ENCODE results near the gene LRRIQ3. TPM values are rescaled to one million over a fixed set of nuclear protein-coding genes. Genes with fewer than 3 reads are reported as not detected.

Gene LRRIQ3
- total and polyA plus RNA-seq, 2 of the 13 experiments (the other 11 are each of a cell fraction or from before 2014, with no cell fraction given): 1.1 to 1.3 TPM

DNA sequence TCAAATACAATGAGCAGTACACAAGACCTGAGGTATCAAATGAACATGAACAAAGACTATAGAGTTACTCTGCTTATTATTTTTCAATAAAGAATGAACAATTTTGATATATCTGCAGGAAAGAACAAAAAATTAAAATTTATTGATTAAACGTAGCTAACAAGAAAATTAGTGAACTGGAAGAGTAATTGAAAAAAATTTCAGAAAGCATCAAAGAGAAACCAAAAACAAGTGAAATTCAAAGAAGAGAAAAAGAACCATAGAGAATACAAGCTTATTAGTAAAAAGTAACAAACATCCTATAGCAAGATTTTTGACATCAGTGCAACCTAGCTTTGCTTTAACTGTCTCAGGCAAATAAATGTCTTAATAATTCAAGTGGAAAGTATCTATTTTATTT is 106.6 kb downstream of the LRRIQ3 start:
- Histone ChIP-seq H3K4me3 (replicated peaks in 1 of 3; ENCODE audit: insufficient read depth in 1 of 3, low read depth in 2 of 3, low read length in 3 of 3) (no peak overlapping the region), H3K79me2 (ENCODE audit: insufficient read depth, low read length) (no peaks in the 10 kb centered on the region), H3K4me1 (ENCODE audit: insufficient read depth, low read length) (no peaks in the 10 kb centered on the region), H3K27me3 (ENCODE audit: control insufficient read depth in 1 of 2, insufficient read depth in 2 of 2, low read length in 2 of 2) (no peaks in the 10 kb centered on the region), H2AFZ (ENCODE audit: low read length) (no peak overlapping the region), H3K27ac (ENCODE audit: extremely low read length, insufficient read depth, low read length) (no peak overlapping the region), H4K20me1 (ENCODE audit: insufficient read depth, low read length) (no peaks in the 10 kb centered on the region), H3K9ac (ENCODE audit: insufficient read depth, low read depth, low read length) (no peak overlapping the region), H3K36me3 (replicated peaks in 1 of 2; ENCODE audit: control insufficient read depth in 1 of 2, insufficient read depth in 2 of 2, low read length in 2 of 2) (no peaks in the 10 kb centered on the region), H3K9me3 (ENCODE audit: low read length) (peaks cover 49% of the 10 kb centered on the region), H3K4me2 (ENCODE audit: low read depth, low read length) (no peak overlapping the region)
- ATAC-seq (no peak), DNase-seq (ENCODE audit: low spot score) (no peak), FAIRE-seq (no peak)
- no TSS peak for BruUV-seq (replicated peaks)
- ChIA-PET POLR2A (no interaction called here), CTCF (ENCODE audit: low intra/inter-chr PET ratio, low total read pairs) (no interaction called here)
- 2% methylated on average over 1 of the region's 1 CpG for WGBS (ENCODE audit: low lambda C conversion rate)
- TF ChIP-seq, protein P1, sequence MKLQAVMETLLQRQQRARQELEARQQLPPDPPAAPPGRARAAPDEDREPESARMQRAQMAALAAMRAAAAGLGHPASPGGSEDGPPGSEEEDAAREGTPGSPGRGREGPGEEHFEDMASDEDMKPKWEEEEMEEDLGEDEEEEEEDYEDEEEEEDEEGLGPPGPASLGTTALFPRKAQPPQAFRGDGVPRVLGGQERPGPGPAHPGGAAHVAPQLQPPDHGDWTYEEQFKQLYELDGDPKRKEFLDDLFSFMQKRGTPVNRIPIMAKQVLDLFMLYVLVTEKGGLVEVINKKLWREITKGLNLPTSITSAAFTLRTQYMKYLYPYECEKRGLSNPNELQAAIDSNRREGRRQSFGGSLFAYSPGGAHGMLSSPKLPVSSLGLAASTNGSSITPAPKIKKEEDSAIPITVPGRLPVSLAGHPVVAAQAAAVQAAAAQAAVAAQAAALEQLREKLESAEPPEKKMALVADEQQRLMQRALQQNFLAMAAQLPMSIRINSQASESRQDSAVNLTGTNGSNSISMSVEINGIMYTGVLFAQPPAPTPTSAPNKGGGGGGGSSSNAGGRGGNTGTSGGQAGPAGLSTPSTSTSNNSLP (IDR thresholded peaks at IDR 0.05; ENCODE audit: low read depth, low read length): no peak
- TF ChIP-seq ZNF883 (CRISPR knock-in tag; IDR thresholded peaks at IDR 0.05; ENCODE audit: not compliant biosample characterization): no peak
- no peak for TF ChIP-seq ZSCAN30 (CRISPR knock-in tag; IDR thresholded peaks at IDR 0.05)
- TF ChIP-seq MBNL3 (CRISPR knock-in tag; conservative IDR thresholded peaks at IDR 0.05): no peak
- no peak for TF ChIP-seq ZNF619 (CRISPR knock-in tag; IDR thresholded peaks at IDR 0.05)
- no peak for TF ChIP-seq TEAD3 (CRISPR knock-in tag; optimal IDR thresholded peaks at IDR 0.05; ENCODE audit: borderline replicate concordance)
- TF ChIP-seq, protein P2, sequence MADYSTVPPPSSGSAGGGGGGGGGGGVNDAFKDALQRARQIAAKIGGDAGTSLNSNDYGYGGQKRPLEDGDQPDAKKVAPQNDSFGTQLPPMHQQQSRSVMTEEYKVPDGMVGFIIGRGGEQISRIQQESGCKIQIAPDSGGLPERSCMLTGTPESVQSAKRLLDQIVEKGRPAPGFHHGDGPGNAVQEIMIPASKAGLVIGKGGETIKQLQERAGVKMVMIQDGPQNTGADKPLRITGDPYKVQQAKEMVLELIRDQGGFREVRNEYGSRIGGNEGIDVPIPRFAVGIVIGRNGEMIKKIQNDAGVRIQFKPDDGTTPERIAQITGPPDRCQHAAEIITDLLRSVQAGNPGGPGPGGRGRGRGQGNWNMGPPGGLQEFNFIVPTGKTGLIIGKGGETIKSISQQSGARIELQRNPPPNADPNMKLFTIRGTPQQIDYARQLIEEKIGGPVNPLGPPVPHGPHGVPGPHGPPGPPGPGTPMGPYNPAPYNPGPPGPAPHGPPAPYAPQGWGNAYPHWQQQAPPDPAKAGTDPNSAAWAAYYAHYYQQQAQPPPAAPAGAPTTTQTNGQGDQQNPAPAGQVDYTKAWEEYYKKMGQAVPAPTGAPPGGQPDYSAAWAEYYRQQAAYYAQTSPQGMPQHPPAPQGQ (CRISPR knock-in tag; IDR thresholded peaks at IDR 0.05; ENCODE audit: borderline replicate concordance): no peak
- TF ChIP-seq, protein P3, sequence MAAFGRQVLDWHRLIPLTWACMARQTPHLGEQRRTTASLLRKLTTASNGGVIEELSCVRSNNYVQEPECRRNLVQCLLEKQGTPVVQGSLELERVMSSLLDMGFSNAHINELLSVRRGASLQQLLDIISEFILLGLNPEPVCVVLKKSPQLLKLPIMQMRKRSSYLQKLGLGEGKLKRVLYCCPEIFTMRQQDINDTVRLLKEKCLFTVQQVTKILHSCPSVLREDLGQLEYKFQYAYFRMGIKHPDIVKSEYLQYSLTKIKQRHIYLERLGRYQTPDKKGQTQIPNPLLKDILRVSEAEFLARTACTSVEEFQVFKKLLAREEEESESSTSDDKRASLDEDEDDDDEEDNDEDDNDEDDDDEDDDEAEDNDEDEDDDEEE (CRISPR knock-in tag; IDR thresholded peaks at IDR 0.05): no peak
- TF ChIP-seq, protein P4, sequence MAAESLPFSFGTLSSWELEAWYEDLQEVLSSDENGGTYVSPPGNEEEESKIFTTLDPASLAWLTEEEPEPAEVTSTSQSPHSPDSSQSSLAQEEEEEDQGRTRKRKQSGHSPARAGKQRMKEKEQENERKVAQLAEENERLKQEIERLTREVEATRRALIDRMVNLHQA (CRISPR knock-in tag; IDR thresholded peaks at IDR 0.05): no peak
- in situ Hi-C loops (cut with HindIII; ENCODE audit: extremely low pct_ligation_motif_present, low pct_unique_long_range_greater_than_20kb): no loop called here
- intact Hi-C loops (cut with micrococcal nuclease; ENCODE audit: unreplicated experiment): no loop called here
